CD14-positive monocyte (primary cell): ENCODE results near the gene PIWIL1. TPM values are rescaled to one million over a fixed set of nuclear protein-coding genes. Genes with fewer than 3 reads are reported as not detected.

ENCODE experiments used
- DNase-seq, 3 donors: peaks; one replicate each; pipeline ENCODE4 v3.0.0-alpha.2; 2011 to 2022
- H2AFZ ChIP-seq: 2 replicates; pipeline ENCODE4 v1.6.0; 2012; ENCODE audit warnings: mild to moderate bottlenecking, low read depth, low read length, inconsistent platforms; ENCODE audit not compliant: insufficient read depth, poor library complexity, severe bottlenecking
- H3K27ac ChIP-seq, 2 donors: 1 replicate in 1 of 2; 2 replicates in 1 of 2; pipeline ENCODE4 v1.5.1; 2012 to 2013; ENCODE audit warnings: low read length in 2 of 2, control low read depth in 1 of 2, inconsistent platforms in 1 of 2, low read depth in 1 of 2, mild to moderate bottlenecking in 1 of 2
- H3K27me3 ChIP-seq, 2 donors: one replicate each; pipeline versions ENCODE4 v1.6.0 to v1.6.1; 2011 to 2013; ENCODE audit warnings: low read length in 2 of 2; ENCODE audit not compliant: control insufficient read depth in 2 of 2, insufficient read depth in 2 of 2
- H3K36me3 ChIP-seq, 2 donors: replicated peaks in 1 of 2; 1 replicate in 1 of 2; 2 replicates in 1 of 2; pipeline versions ENCODE4 v1.5.1 to v1.6.1; 2012 to 2013; ENCODE audit warnings: low read length in 2 of 2, control low read depth in 1 of 2, inconsistent platforms in 1 of 2, mild to moderate bottlenecking in 1 of 2; ENCODE audit not compliant: insufficient read depth in 2 of 2, control insufficient read depth in 1 of 2
- H3K4me1 ChIP-seq, 2 donors: 1 replicate in 1 of 2; 2 replicates in 1 of 2; pipeline versions ENCODE4 v1.5.1 to v1.6.1; 2012 to 2013; ENCODE audit warnings: low read length in 2 of 2, control low read depth in 1 of 2, inconsistent platforms in 1 of 2, mild to moderate bottlenecking in 1 of 2, moderate library complexity in 1 of 2; ENCODE audit not compliant: insufficient read depth in 2 of 2, control insufficient read depth in 1 of 2
- H3K4me2 ChIP-seq: replicated peaks from 2 replicates; pipeline ENCODE3; 2012; ENCODE audit warnings: low read length, moderate library complexity, mild to moderate bottlenecking; ENCODE audit not compliant: poor library complexity, severe bottlenecking; ENCODE audit errors: extremely low read depth
- H3K4me3 ChIP-seq, 3 experiments: fragments of 200-600 bp in 1 of 3; sonication (generic) in 1 of 3; replicated peaks in 1 of 3; 1 replicate in 2 of 3; 2 replicates in 1 of 3; pipeline ENCODE4 v1.5.1; 2011 to 2013; ENCODE audit warnings: low read length in 3 of 3, mild to moderate bottlenecking in 3 of 3, control low read depth in 2 of 3, low read depth in 2 of 3, inconsistent platforms in 1 of 3, moderate library complexity in 1 of 3
- H3K79me2 ChIP-seq: 2 replicates; pipeline ENCODE4 v1.6.0; 2012; ENCODE audit warnings: mild to moderate bottlenecking, control low read depth, inconsistent platforms, low read length, moderate library complexity; ENCODE audit not compliant: insufficient read depth
- H3K9ac ChIP-seq: 2 replicates; pipeline ENCODE4 v1.6.0; 2017; ENCODE audit warnings: low read length, mild to moderate bottlenecking; ENCODE audit not compliant: insufficient read depth, poor library complexity, severe bottlenecking
- H3K9me3 ChIP-seq, 2 donors: replicated peaks in 1 of 2; 1 replicate in 1 of 2; 2 replicates in 1 of 2; pipeline versions ENCODE4 v1.5.1 to v1.6.1; 2012 to 2013; ENCODE audit warnings: low read length in 2 of 2, control low read depth in 1 of 2; ENCODE audit not compliant: control insufficient read depth in 1 of 2, insufficient read depth in 1 of 2
- H4K20me1 ChIP-seq: 2 replicates; pipeline ENCODE4 v1.6.0; 2012; ENCODE audit warnings: mild to moderate bottlenecking, low read length, control low read depth, moderate library complexity; ENCODE audit not compliant: insufficient read depth
- H3K27ac Mint-ChIP-seq, 7 donors: one replicate each; pipeline ENCODE4 v1.8.0; 2020; ENCODE audit warnings: mild to moderate bottlenecking in 7 of 7, mixed read lengths in 7 of 7, moderate library complexity in 6 of 7, inconsistent platforms in 2 of 7
- H3K27me3 Mint-ChIP-seq, 3 donors: one replicate each; pipeline ENCODE4 v1.8.0; 2021 to 2022; ENCODE audit warnings: low read depth in 3 of 3, mild to moderate bottlenecking in 3 of 3, mixed read lengths in 3 of 3, moderate library complexity in 3 of 3, inconsistent platforms in 1 of 3
- H3K36me3 Mint-ChIP-seq, 2 donors: one replicate each; pipeline ENCODE4 v1.8.0; 2020; ENCODE audit warnings: mixed read lengths in 2 of 2, inconsistent platforms in 1 of 2, mild to moderate bottlenecking in 1 of 2
- H3K4me1 Mint-ChIP-seq: one replicate; pipeline ENCODE4 v1.8.0; 2020; ENCODE audit warnings: mild to moderate bottlenecking, mixed read lengths
- H3K4me3 Mint-ChIP-seq, 2 donors: one replicate each; pipeline ENCODE4 v1.8.0; 2020; ENCODE audit warnings: mild to moderate bottlenecking in 2 of 2, mixed read lengths in 2 of 2, moderate library complexity in 1 of 2
- H3K9me3 Mint-ChIP-seq, 7 donors: one replicate each; pipeline ENCODE4 v1.8.0; 2020 to 2022; ENCODE audit warnings: mixed read lengths in 7 of 7, mild to moderate bottlenecking in 6 of 7, moderate library complexity in 6 of 7, inconsistent platforms in 2 of 7
- CTCF ChIP-seq: fragments of 200-600 bp; IDR thresholded peaks from one replicate; pipeline ENCODE4 v1.8.0; 2022; ENCODE audit warnings: antibody characterized with exemption, mild to moderate bottlenecking
- WGBS: methylation state at CpG from one replicate; pipeline ENCODE4 v1.1.5; 2013; ENCODE audit warnings: missing lambda C conversion rate; ENCODE audit not compliant: insufficient coverage; 5-methylcytosine and 5-hydroxymethylcytosine counted together
- intact Hi-C, 2 donors: fragments of 100-400 bp; cut with micrococcal nuclease; formaldehyde crosslinking; loops; one replicate each; pipeline versions ENCODE4 v1.15.0 to v1.15.1; 2023
- polyA plus RNA-seq, 3 donors: library from polyadenylated mRNA; depleted of rRNA in 1 of 3; unstranded in 2 of 3; stranded (reverse) in 1 of 3; fragments of 300-500 nt in 2 of 3; fragments of >200 nt in 1 of 3; fragmentation: Illumina TruSeq in 2 of 3; gene quantifications; 1 replicate in 2 of 3; 2 replicates in 1 of 3; pipeline ENCODE4 v1.2.3, GENCODE V29; 2012 to 2021

The PIWIL1 gene
- polyA plus RNA-seq, 3 donors, result not detected

DNA sequence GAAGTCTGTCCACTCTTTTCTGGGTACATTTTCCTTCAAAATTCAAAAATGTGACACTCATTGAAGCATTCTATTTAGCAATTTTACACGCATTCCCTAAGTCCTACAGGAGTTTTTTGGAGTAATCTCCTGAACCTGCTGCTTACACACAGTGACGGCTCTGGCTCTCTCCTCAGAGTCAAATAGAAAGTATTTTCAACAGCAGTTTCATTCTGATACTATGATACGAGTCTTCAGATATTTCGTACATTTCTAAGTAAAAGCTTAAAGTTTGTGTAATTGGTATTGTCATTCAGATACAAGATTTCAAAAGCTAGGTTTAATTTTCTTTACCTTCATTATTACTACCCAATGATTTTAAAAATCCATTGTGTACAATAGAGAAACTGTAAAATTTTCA lies 36.4 kb downstream of the PIWIL1 start:
- H2AFZ ChIP-seq, result no peak overlapping the region
- Mint-ChIP-seq H3K27me3 (peaks cover 1 to 7% (median 7%) of the 10 kb centered on the region in 3 donors), H3K4me1 (no peaks in the 10 kb centered on the region), H3K36me3 (no peaks in the 10 kb centered on the region), H3K9me3 (no peaks in the 10 kb centered on the region), H3K4me3 (no peak overlapping the region), H3K27ac (no peak overlapping the region)
- no peak overlapping the region for H3K4me3 ChIP-seq
- H3K79me2 ChIP-seq, result no peaks in the 10 kb centered on the region
- intact Hi-C loops, result no loop called here
- H3K36me3 ChIP-seq, result no peaks in the 10 kb centered on the region
- H3K4me1 ChIP-seq, result no peaks in the 10 kb centered on the region
- H3K27me3 ChIP-seq, result no peaks in the 10 kb centered on the region
- no peak for DNase-seq
- no peaks in the 10 kb centered on the region for H4K20me1 ChIP-seq
- H3K27ac ChIP-seq, result no peak overlapping the region
- no peak for TF ChIP-seq CTCF
- H3K9ac ChIP-seq, result no peak overlapping the region
- no peaks in the 10 kb centered on the region for H3K9me3 ChIP-seq
- H3K4me2 ChIP-seq, result no peak overlapping the region
- 100% methylated on average over 1 of the region's 4 CpGs for WGBS

- H3K4me3 Mint-ChIP-seq, result no peak overlapping the region
These were observed 37.9 kb downstream of the PIWIL1 start for GRCh38 chr12:130375296-130376287.

More at GRCh38 chr12:130375296-130376287, 37.9 kb downstream of the PIWIL1 start:
- Histone ChIP-seq H3K4me2 (no peak overlapping the region), H3K79me2 (no peaks in the 10 kb centered on the region), H3K9ac (no peak overlapping the region), H3K4me1 (no peaks in the 10 kb centered on the region), H3K4me3 (no peak overlapping the region), H3K27me3 (no peaks in the 10 kb centered on the region), H4K20me1 (no peaks in the 10 kb centered on the region), H3K36me3 (no peaks in the 10 kb centered on the region), H3K27ac (no peak overlapping the region), H3K9me3 (no peaks in the 10 kb centered on the region), H2AFZ (no peak overlapping the region)
- 83% methylated on average over 2 of the region's 13 CpGs for WGBS
- Mint-ChIP-seq H3K27ac (no peak overlapping the region), H3K4me1 (no peaks in the 10 kb centered on the region), H3K9me3 (no peaks in the 10 kb centered on the region), H3K27me3 (peaks cover 0 to 7% (median 5%) of the 10 kb centered on the region in 3 donors), H3K36me3 (no peaks in the 10 kb centered on the region)
- DNase-seq, result no peak
- TF ChIP-seq CTCF, result no peak
- intact Hi-C loops, result no loop called here
